Neural cell (in vitro differentiated cells): Measurements from ENCODE around the gene PPP3CB. TPM values are rescaled to one million over a fixed set of nuclear protein-coding genes. Genes with fewer than 3 reads are reported as not detected.

ENCODE experiments used
- H2AFZ ChIP-seq: fragments of 200-600, 300-800 bp; sonication (generic), shearing (Covaris generic); 2 replicates; pipeline ENCODE4 v1.6.0; 2014; ENCODE audit warnings: low read depth, mild to moderate bottlenecking, antibody characterized with exemption, low read length, moderate library complexity
- H3F3A ChIP-seq: fragments of 200-600 bp; shearing (Covaris generic); 2 replicates; pipeline ENCODE4 v1.6.1; 2016; ENCODE audit warnings: mild to moderate bottlenecking, moderate library complexity, mixed read lengths, antibody characterized with exemption, low read length; ENCODE audit not compliant: insufficient read depth, poor library complexity, severe bottlenecking
- H3K27ac ChIP-seq: fragments of 200-600, 300-800 bp; sonication (generic), shearing (Covaris generic); 2 replicates; pipeline ENCODE4 v1.5.1; 2014; ENCODE audit warnings: mild to moderate bottlenecking, low read length, moderate library complexity
- H3K27me3 ChIP-seq: fragments of 300-800, 200-600 bp; sonication (generic), shearing (Covaris generic); 2 replicates; pipeline ENCODE4 v1.6.0; 2014; ENCODE audit warnings: mild to moderate bottlenecking, low read depth, low read length, moderate library complexity; ENCODE audit not compliant: insufficient read depth
- H3K36me3 ChIP-seq: fragments of 300-800, 200-600 bp; sonication (generic), shearing (Covaris generic); 2 replicates; pipeline ENCODE4 v1.5.1; 2014; ENCODE audit warnings: mild to moderate bottlenecking, antibody characterized with exemption, low read length, moderate library complexity; ENCODE audit not compliant: insufficient read depth
- H3K4me2 ChIP-seq: fragments of 300-800, 200-600 bp; sonication (generic), shearing (Covaris generic); 2 replicates; pipeline ENCODE4 v1.6.0; 2014; ENCODE audit warnings: mild to moderate bottlenecking, low read length
- H3K4me3 ChIP-seq: fragments of 300-800, 200-600 bp; sonication (generic), shearing (Covaris generic); 2 replicates; pipeline ENCODE4 v1.5.1; 2014; ENCODE audit warnings: mild to moderate bottlenecking, low read length, moderate library complexity
- H3K79me2 ChIP-seq: fragments of 200-600 bp; shearing (Covaris generic); replicated peaks from 2 replicates; pipeline ENCODE4 v1.6.0; 2014; ENCODE audit warnings: mild to moderate bottlenecking, low read length, moderate library complexity; ENCODE audit not compliant: insufficient read depth
- H3K9ac ChIP-seq: fragments of 300-800, 200-600 bp; sonication (generic), shearing (Covaris generic); 2 replicates; pipeline ENCODE4 v1.6.1; 2016; ENCODE audit warnings: mild to moderate bottlenecking, low read length, mixed read lengths
- H3K9me2 ChIP-seq: fragments of 200-600 bp; shearing (Covaris generic); 2 replicates; pipeline ENCODE4 v1.6.1; 2016; ENCODE audit warnings: mild to moderate bottlenecking, low read length, mixed read lengths; ENCODE audit not compliant: insufficient read depth
- H3K9me3 ChIP-seq: fragments of 200-600, 300-800 bp; sonication (generic), shearing (Covaris generic); 2 replicates; pipeline ENCODE4 v1.6.1; 2016; ENCODE audit warnings: mild to moderate bottlenecking, mixed run types, low read length, moderate library complexity, mixed read lengths
- H4K20me1 ChIP-seq: fragments of 200-600 bp; shearing (Covaris generic); 2 replicates; pipeline ENCODE4 v1.6.1; 2016; ENCODE audit warnings: mild to moderate bottlenecking, mixed run types; ENCODE audit not compliant: insufficient read depth
- CTCF ChIP-seq: fragments of 450-650 bp; IDR thresholded peaks from 2 replicates; pipeline ENCODE4 v1.5.1; 2014; ENCODE audit warnings: antibody characterized with exemption, mild to moderate bottlenecking, moderate library complexity; ENCODE audit not compliant: poor library complexity, severe bottlenecking
- EP300 ChIP-seq: fragments of 450-650 bp; conservative IDR thresholded peaks from 2 replicates; pipeline ENCODE4 v1.6.1; 2014; ENCODE audit warnings: antibody characterized with exemption, mild to moderate bottlenecking, moderate library complexity; ENCODE audit not compliant: poor library complexity, severe bottlenecking
- EZH2 ChIP-seq: fragments of 200-600, 300-800 bp; shearing (Covaris generic), sonication (generic); IDR thresholded peaks from 2 replicates; pipeline ENCODE4 v1.6.1; 2014; ENCODE audit warnings: antibody characterized with exemption, low read length, borderline replicate concordance, mild to moderate bottlenecking; ENCODE audit not compliant: insufficient read depth, poor library complexity, severe bottlenecking
- MXI1 ChIP-seq: fragments of 450-650 bp; conservative IDR thresholded peaks from 2 replicates; pipeline ENCODE4 v1.6.1; 2014; ENCODE audit warnings: antibody characterized with exemption, mild to moderate bottlenecking; ENCODE audit not compliant: poor library complexity, severe bottlenecking
- POLR2AphosphoS5 ChIP-seq: IDR thresholded peaks from 2 replicates; pipeline ENCODE4 v1.6.1; 2012
- RAD21 ChIP-seq: fragments of 450-650 bp; conservative IDR thresholded peaks from 2 replicates; pipeline ENCODE4 v1.6.1; 2014; ENCODE audit warnings: antibody characterized with exemption, mild to moderate bottlenecking, moderate library complexity
- REST ChIP-seq: IDR thresholded peaks from 2 replicates; pipeline ENCODE4 v1.6.1; 2012; ENCODE audit warnings: borderline replicate concordance
- SMC3 ChIP-seq: fragments of 450-650 bp; conservative IDR thresholded peaks from 2 replicates; pipeline ENCODE4 v1.6.1; 2014; ENCODE audit warnings: antibody characterized with exemption, mild to moderate bottlenecking, moderate library complexity; ENCODE audit not compliant: poor library complexity
- TAF1 ChIP-seq: IDR thresholded peaks from 2 replicates; pipeline ENCODE4 v1.6.1; 2012; ENCODE audit warnings: low read depth
- polyA plus RNA-seq: library from polyadenylated mRNA; depleted of rRNA; stranded (reverse); fragments of >200 nt; gene quantifications from 2 replicates; pipeline ENCODE4 v1.2.3, GENCODE V29; 2014

Gene PPP3CB
- polyA plus RNA-seq, 1 donor from 2014 or later = 101 TPM

- H2AFZ ChIP-seq = no peak overlapping the region
- no peak overlapping the region for H3K9ac ChIP-seq
- no peak overlapping the region for H3K27ac ChIP-seq
- H3K79me2 ChIP-seq = no peaks in the 10 kb centered on the region
- no peaks in the 10 kb centered on the region for H3K27me3 ChIP-seq
- no peak overlapping the region for H3K4me2 ChIP-seq
- TF ChIP-seq TAF1 (no peak), CTCF (no peak), REST (no peak), EZH2 (no peak), RAD21 (no peak), SMC3 (no peak), MXI1 (no peak), EP300 (no peak), POLR2AphosphoS5 (no peak)
- no peak overlapping the region for H3K4me3 ChIP-seq
- no peaks in the 10 kb centered on the region for H3K9me2 ChIP-seq
- H3K9me3 ChIP-seq = no peaks in the 10 kb centered on the region
- H3K36me3 ChIP-seq = peaks cover 5% of the 10 kb centered on the region
- H4K20me1 ChIP-seq = no peaks in the 10 kb centered on the region
- H3F3A ChIP-seq = no peaks in the 10 kb centered on the region
These were observed 46.7 kb downstream of the PPP3CB start for GRCh38 chr10:73449113-73449512.

- Histone ChIP-seq H3K4me2 (no peak overlapping the region), H3K79me2 (no peaks in the 10 kb centered on the region), H2AFZ (no peak overlapping the region), H3K9me3 (no peaks in the 10 kb centered on the region), H3K27me3 (no peaks in the 10 kb centered on the region), H3K4me3 (no peak overlapping the region), H3K9me2 (no peaks in the 10 kb centered on the region), H3F3A (no peaks in the 10 kb centered on the region), H3K9ac (no peak overlapping the region), H3K27ac (no peak overlapping the region), H3K36me3 (peaks cover 4% of the 10 kb centered on the region), H4K20me1 (no peaks in the 10 kb centered on the region)
- TF ChIP-seq REST (no peak), POLR2AphosphoS5 (no peak), SMC3 (no peak), CTCF (no peak), EZH2 (no peak)
These were observed 47.4 kb downstream of the PPP3CB start for GRCh38 chr10:73448384-73448783.
